Ascending aorta (tissue), 2 donors: ENCODE measurements around the gene CD44. TPM values are rescaled to one million over a fixed set of nuclear protein-coding genes. Genes with fewer than 3 reads are reported as not detected.
A peak's percentile ranks its signal among the peaks of the same experiment; 100 is the strongest.

Source experiments
- DNase-seq, 2 donors: peaks; one replicate each; pipeline ENCODE4 v3.0.0-alpha.2; 2019; ENCODE audit warnings: low spot score in 2 of 2
- H3K27ac ChIP-seq, 2 donors: fragments of 200-600 bp; sonication (generic); one replicate each; pipeline ENCODE4 v1.5.1; 2016 to 2017; ENCODE audit warnings: mild to moderate bottlenecking in 1 of 2
- H3K27me3 ChIP-seq: fragments of 200-600 bp; sonication (generic); one replicate; pipeline ENCODE4 v1.5.1; 2017
- H3K36me3 ChIP-seq, 2 donors: fragments of 200-600 bp; sonication (generic); one replicate each; pipeline ENCODE4 v1.5.1; 2016
- H3K4me1 ChIP-seq, 2 donors: fragments of 200-600 bp; sonication (generic); one replicate each; pipeline ENCODE4 v1.5.1; 2016 to 2017; ENCODE audit warnings: mild to moderate bottlenecking in 1 of 2
- H3K4me3 ChIP-seq, 2 donors: fragments of 200-600 bp; sonication (generic); one replicate each; pipeline ENCODE4 v1.5.1; 2016 to 2017; ENCODE audit warnings: mild to moderate bottlenecking in 1 of 2
- H3K9me3 ChIP-seq, 2 donors: fragments of 200-600 bp; sonication (generic); one replicate each; pipeline ENCODE4 v1.5.1; 2016
- CTCF ChIP-seq, 3 experiments: fragments of 200-600 bp in 2 of 3; fragments of 450-650 bp in 1 of 3; sonication (generic) in 2 of 3; IDR thresholded peaks; one replicate each; pipeline ENCODE4 v1.5.1; 2016 to 2019; ENCODE audit warnings: antibody characterized with exemption in 3 of 3, mild to moderate bottlenecking in 1 of 3, moderate library complexity in 1 of 3
- intact Hi-C: fragments of 100-400 bp; cut with DNase I; formaldehyde crosslinking; loops from one replicate; pipeline ENCODE4 v1.15.1; 2023
- total RNA-seq: library from RNA; depleted of rRNA; stranded (reverse); fragments of >200 nt; gene quantifications from one replicate; pipeline ENCODE4 v1.1.0, GENCODE V29; 2016

CD44 gene
- total RNA-seq, 1 donor from 2014 or later: 188 TPM

GRCh38 chr11:35160902-35161597 lies 22.1 kb downstream of the CD44 start:
- intact Hi-C loops: no loop called here
- H3K4me1 ChIP-seq: peaks cover 7 to 82% of the 10 kb centered on the region in 2 donors
- peak overlapping the region; percentile 72 to 87 for H3K27ac ChIP-seq

GRCh38 chr11:35162745-35163144 lies 23.8 kb downstream of the CD44 start:
- Histone ChIP-seq H3K27ac (peak overlapping the region; percentile 72 to 87), H3K36me3 (no peaks in the 10 kb centered on the region), H3K4me1 (peaks cover 17 to 86% of the 10 kb centered on the region in 2 donors), H3K4me3 (no peak overlapping the region), H3K27me3 (no peaks in the 10 kb centered on the region), H3K9me3 (no peaks in the 10 kb centered on the region)
- TF ChIP-seq CTCF (IDR thresholded peaks at IDR 0.05): no peak
- no peak for DNase-seq
- intact Hi-C loops: no loop called here

More at GRCh38 chr11:35160902-35161597, 22.1 kb downstream of the CD44 start:
- Histone ChIP-seq H3K4me3 (no peak overlapping the region), H3K27me3 (no peaks in the 10 kb centered on the region), H3K9me3 (no peaks in the 10 kb centered on the region), H3K36me3 (no peaks in the 10 kb centered on the region)
- no peak for TF ChIP-seq CTCF (IDR thresholded peaks at IDR 0.05)
- DNase-seq: no peak

GRCh38 chr11:35163209-35163608 lies 24.2 kb downstream of the CD44 start:
- H3K27me3 ChIP-seq: no peaks in the 10 kb centered on the region
- no peaks in the 10 kb centered on the region for H3K9me3 ChIP-seq
- no peak for DNase-seq
- H3K4me3 ChIP-seq: no peak overlapping the region
- no peak for TF ChIP-seq CTCF (IDR thresholded peaks at IDR 0.05)
- intact Hi-C loops: no loop called here
- H3K27ac ChIP-seq: peak overlapping the region; percentile 72 to 87
- peaks cover 20 to 86% of the 10 kb centered on the region in 2 donors for H3K4me1 ChIP-seq
- H3K36me3 ChIP-seq: no peaks in the 10 kb centered on the region

- Histone ChIP-seq H3K36me3 (no peaks in the 10 kb centered on the region), H3K27ac (peak overlapping the region; percentile 72 to 87), H3K4me1 (peaks cover 20 to 91% of the 10 kb centered on the region in 2 donors), H3K27me3 (no peaks in the 10 kb centered on the region), H3K4me3 (no peak overlapping the region), H3K9me3 (no peaks in the 10 kb centered on the region)
- intact Hi-C loops: no loop called here
- TF ChIP-seq CTCF (IDR thresholded peaks at IDR 0.05): peak in 1 of 3 experiments; percentile 5
- no peak for DNase-seq
Measured at GRCh38 chr11:35163702-35164496, 24.9 kb downstream of the CD44 start.

GRCh38 chr11:35165030-35165422 lies 26.1 kb downstream of the CD44 start:
- no peaks in the 10 kb centered on the region for H3K27me3 ChIP-seq
- no peaks in the 10 kb centered on the region for H3K36me3 ChIP-seq
- no peaks in the 10 kb centered on the region for H3K9me3 ChIP-seq
- no peak for TF ChIP-seq CTCF (IDR thresholded peaks at IDR 0.05)
- H3K27ac ChIP-seq: peak overlapping the region; percentile 87 to 89
- H3K4me3 ChIP-seq: no peak overlapping the region
- intact Hi-C loops: loop anchor here (5.0 kb wide), 3 partner anchors 82 to 202 kb away; no protein-coding TSS in a partner anchor
- no peak for DNase-seq
- H3K4me1 ChIP-seq: peaks cover 20 to 90% of the 10 kb centered on the region in 2 donors
